Common myeloid progenitor, CD34-positive (primary cell): ENCODE results near the gene RAB11FIP4.

Experiments used
- CTCF ChIA-PET: fragments of 350-600 bp; sonication (Branson Sonifier 250); formaldehyde crosslinking; loops from one replicate; lab custom pipeline; 2021; ENCODE audit warnings: antibody characterized with exemption; lab: Charles Lee
- POLR2A ChIA-PET: fragments of 350-600 bp; sonication (Branson Sonifier 250); formaldehyde crosslinking; loops from one replicate; lab custom pipeline; 2021; ENCODE audit warnings: antibody characterized with exemption; lab: Charles Lee
- DNase-seq, 3 donors: peaks; one replicate each; pipeline versions ENCODE4 v3.0.0 to v3.0.0-alpha.2; 2013
- H3K27ac ChIP-seq, 2 experiments: 1 replicate in 1 of 2; 2 replicates in 1 of 2; pipeline ENCODE4 v1.7.0; 2013; ENCODE audit warnings: inconsistent platforms in 2 of 2, low read length in 2 of 2, mild to moderate bottlenecking in 2 of 2, low read depth in 1 of 2, moderate library complexity in 1 of 2; ENCODE audit not compliant: severe bottlenecking in 2 of 2, insufficient read depth in 1 of 2, poor library complexity in 1 of 2
- H3K27me3 ChIP-seq, 5 experiments: replicated peaks in 2 of 5; 1 replicate in 3 of 5; 2 replicates in 2 of 5; pipeline versions ENCODE4 v1.6.1 to v1.7.0; 2013; ENCODE audit warnings: low read length in 4 of 5, mild to moderate bottlenecking in 2 of 5, moderate library complexity in 2 of 5, inconsistent platforms in 1 of 5; ENCODE audit not compliant: insufficient read depth in 5 of 5, control insufficient read depth in 4 of 5
- H3K36me3 ChIP-seq, 4 experiments: 1 replicate in 2 of 4; 2 replicates in 2 of 4; pipeline versions ENCODE4 v1.6.1 to v1.7.0; 2013; ENCODE audit warnings: low read length in 3 of 4, control low read depth in 1 of 4, mild to moderate bottlenecking in 1 of 4; ENCODE audit not compliant: control insufficient read depth in 4 of 4, insufficient read depth in 4 of 4
- H3K4me1 ChIP-seq, 4 experiments: 1 replicate in 3 of 4; 2 replicates in 1 of 4; pipeline versions ENCODE4 v1.6.1 to v1.7.1; 2013; ENCODE audit warnings: low read length in 3 of 4, mild to moderate bottlenecking in 3 of 4, control low read depth in 1 of 4, inconsistent platforms in 1 of 4, moderate library complexity in 1 of 4; ENCODE audit not compliant: control insufficient read depth in 4 of 4, insufficient read depth in 4 of 4; ENCODE audit errors: control extremely low read depth in 1 of 4
- H3K4me3 ChIP-seq, 7 experiments: 1 replicate in 4 of 7; 2 replicates in 3 of 7; pipeline versions ENCODE4 v1.5.1 to v1.7.0; 2013; ENCODE audit warnings: mild to moderate bottlenecking in 7 of 7, low read length in 6 of 7, moderate library complexity in 6 of 7, inconsistent platforms in 2 of 7, low read depth in 2 of 7, control low read depth in 1 of 7; ENCODE audit not compliant: insufficient read depth in 4 of 7, control insufficient read depth in 1 of 7; ENCODE audit errors: extremely low read depth in 1 of 7
- H3K9me3 ChIP-seq, 5 experiments: 1 replicate in 4 of 5; 2 replicates in 1 of 5; pipeline versions ENCODE4 v1.6.1 to v1.7.1; 2013; ENCODE audit warnings: low read length in 4 of 5, mild to moderate bottlenecking in 2 of 5, inconsistent platforms in 1 of 5, low read depth in 1 of 5, moderate library complexity in 1 of 5; ENCODE audit not compliant: control insufficient read depth in 4 of 5, insufficient read depth in 2 of 5; ENCODE audit errors: control extremely low read depth in 1 of 5
- WGBS: methylation state at CpG from one replicate; pipeline ENCODE4 v1.1.5; 2013; ENCODE audit not compliant: insufficient coverage; 5-methylcytosine and 5-hydroxymethylcytosine counted together

Gene RAB11FIP4

GRCh38 chr17:31415640-31416502 is 24.4 kb downstream of the RAB11FIP4 start:
- H3K4me1 ChIP-seq: peaks cover 0 to 6% (median 0%) of the 10 kb centered on the region in 4 experiments
- 96% methylated on average over 21 of the region's 22 CpGs for WGBS
- no peaks in the 10 kb centered on the region for H3K9me3 ChIP-seq
- H3K27ac ChIP-seq: no peak overlapping the region
- CTCF ChIA-PET: interaction anchor here (1.8 kb wide), 1 partner anchor 26 kb away, joined by 5 read pairs; no protein-coding TSS in a partner anchor
- no peaks in the 10 kb centered on the region for H3K36me3 ChIP-seq
- no peak for DNase-seq
- POLR2A ChIA-PET: no interaction called here
- no peak overlapping the region for H3K4me3 ChIP-seq
- H3K27me3 ChIP-seq: peaks cover 0 to 2% (median 0%) of the 10 kb centered on the region in 5 experiments

- POLR2A ChIA-PET: no interaction called here
- Histone ChIP-seq H3K4me1 (peaks cover 0 to 6% (median 0%) of the 10 kb centered on the region in 4 experiments), H3K27me3 (peaks cover 0 to 2% (median 0%) of the 10 kb centered on the region in 5 experiments), H3K36me3 (no peaks in the 10 kb centered on the region), H3K27ac (no peak overlapping the region), H3K9me3 (no peaks in the 10 kb centered on the region), H3K4me3 (no peak overlapping the region)
- DNase-seq: no peak
- WGBS: 86% methylated on average over 9 of the region's 10 CpGs
- CTCF ChIA-PET: no interaction called here
Measured at GRCh38 chr17:31416503-31416923, 25.0 kb downstream of the RAB11FIP4 start.

DNA sequence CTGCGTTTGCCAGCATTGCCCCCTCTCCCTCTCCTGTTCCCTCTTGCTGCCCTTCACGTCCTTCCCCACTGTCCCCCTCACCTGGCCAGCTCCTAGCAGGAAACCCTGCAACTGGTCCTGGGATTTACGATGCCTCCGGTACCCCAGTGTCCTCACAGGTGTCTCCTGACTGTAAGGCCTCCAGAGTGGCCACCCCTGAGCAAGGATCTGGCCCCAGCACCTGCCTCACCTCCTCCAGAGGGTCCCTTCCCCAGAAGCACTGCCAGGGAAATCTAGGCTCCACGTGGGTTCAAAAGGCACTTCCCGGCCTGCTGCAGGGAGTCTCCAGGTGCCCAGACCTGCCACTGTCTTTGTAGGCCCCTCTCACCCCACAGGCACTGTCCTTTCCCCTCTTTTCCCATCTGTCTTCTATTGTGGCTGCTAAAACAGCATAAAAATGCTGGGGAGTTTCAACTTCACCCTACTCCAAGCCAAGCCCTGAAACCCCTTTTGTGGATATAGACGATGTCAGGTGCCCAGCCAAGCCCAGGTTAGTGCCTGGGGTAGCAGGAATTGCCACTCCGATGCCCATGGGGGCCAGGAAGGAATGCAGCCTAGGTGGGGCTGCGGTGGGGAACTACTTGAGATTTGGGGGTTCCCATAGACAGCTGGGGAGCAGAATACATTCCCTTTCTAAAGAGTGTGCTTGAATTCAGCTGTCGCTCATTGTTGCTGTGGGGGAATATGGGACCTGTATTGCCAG is 25.7 kb downstream of the RAB11FIP4 start:
- Histone ChIP-seq H3K27ac (no peak overlapping the region), H3K36me3 (no peaks in the 10 kb centered on the region), H3K9me3 (peaks cover 0 to 3% (median 0%) of the 10 kb centered on the region in 5 experiments), H3K4me3 (no peak overlapping the region), H3K4me1 (peaks cover 0 to 6% (median 0%) of the 10 kb centered on the region in 4 experiments), H3K27me3 (peaks cover 0 to 2% (median 0%) of the 10 kb centered on the region in 5 experiments)
- POLR2A ChIA-PET: no interaction called here
- CTCF ChIA-PET: interaction anchor here (1.5 kb wide), 1 partner anchor 106 kb away, joined by 3 read pairs; no protein-coding TSS in a partner anchor
- no peak for DNase-seq
- WGBS: 96% methylated on average over 9 of the region's 10 CpGs

- ChIA-PET CTCF (interaction anchor here (1.5 kb wide), 1 partner anchor 104 kb away, joined by 3 read pairs; no protein-coding TSS in a partner anchor), POLR2A (no interaction called here)
Measured at GRCh38 chr17:31418773-31419350, 27.4 kb downstream of the RAB11FIP4 start.

GRCh38 chr17:31422443-31422842 is 31.0 kb downstream of the RAB11FIP4 start:
- POLR2A ChIA-PET: no interaction called here
- WGBS: no CpG with 5 or more reads among the region's 3 CpGs
- no peak for DNase-seq
- Histone ChIP-seq H3K9me3 (peaks cover 0 to 3% (median 0%) of the 10 kb centered on the region in 5 experiments), H3K4me1 (no peaks in the 10 kb centered on the region), H3K27me3 (no peaks in the 10 kb centered on the region), H3K36me3 (no peaks in the 10 kb centered on the region), H3K4me3 (no peak overlapping the region), H3K27ac (no peak overlapping the region)
- CTCF ChIA-PET: interaction anchor here (1.4 kb wide), 1 partner anchor 420 kb away, joined by 3 read pairs; no protein-coding TSS in a partner anchor

More at GRCh38 chr17:31418773-31419350, 27.4 kb downstream of the RAB11FIP4 start:
- peaks cover 0 to 3% (median 0%) of the 10 kb centered on the region in 5 experiments for H3K9me3 ChIP-seq
- WGBS: 62% methylated on average over 4 of the region's 6 CpGs
- no peak for DNase-seq
- no peak overlapping the region for H3K4me3 ChIP-seq
- H3K4me1 ChIP-seq: peaks cover 0 to 6% (median 0%) of the 10 kb centered on the region in 4 experiments
- H3K27ac ChIP-seq: no peak overlapping the region
- no peaks in the 10 kb centered on the region for H3K36me3 ChIP-seq
- peaks cover 0 to 2% (median 0%) of the 10 kb centered on the region in 5 experiments for H3K27me3 ChIP-seq

DNA sequence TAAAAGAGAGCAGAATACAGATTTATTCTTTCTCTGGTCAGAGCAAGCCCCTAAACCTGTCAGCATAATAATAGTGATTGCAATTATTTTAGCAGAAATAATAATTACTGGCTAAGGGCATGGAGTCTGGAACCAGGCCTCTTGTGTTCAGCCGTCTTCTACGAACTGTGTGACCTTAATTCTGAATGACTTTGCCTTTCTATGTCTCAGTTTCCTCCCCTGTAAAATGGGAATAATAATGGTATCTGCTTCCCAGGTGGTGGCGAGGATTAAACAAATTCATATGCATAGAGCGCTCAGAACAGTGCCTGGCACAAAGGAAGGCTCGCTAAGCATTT is 33.4 kb downstream of the RAB11FIP4 start:
- WGBS: 98% methylated on average over 5 of the region's 5 CpGs

More for the DNA sequence above, 33.4 kb downstream of the RAB11FIP4 start:
- peaks cover 0 to 3% (median 0%) of the 10 kb centered on the region in 5 experiments for H3K9me3 ChIP-seq
- H3K27ac ChIP-seq: no peak overlapping the region
- ChIA-PET POLR2A (no interaction called here), CTCF (no interaction called here)
- no peak overlapping the region for H3K4me3 ChIP-seq
- peaks cover 0 to 6% (median 3%) of the 10 kb centered on the region in 4 experiments for H3K4me1 ChIP-seq
- H3K27me3 ChIP-seq: no peaks in the 10 kb centered on the region
- no peaks in the 10 kb centered on the region for H3K36me3 ChIP-seq
- no peak for DNase-seq
